ENCODE results near the gene PPP2R2B.

- no peak for TF ChIP-seq CTCF (IDR thresholded peaks at IDR 0.05 in 2 of 3, conservative IDR thresholded peaks at IDR 0.05 in 1 of 3; ENCODE audit: borderline replicate concordance in 1 of 3, insufficient read depth in 1 of 3, low read depth in 2 of 3, low read length in 2 of 3)
- TF ChIP-seq POLR2AphosphoS5 (IDR thresholded peaks at IDR 0.05; ENCODE audit: low read depth, low read length), result no peak
- TF ChIP-seq EZH2 (IDR thresholded peaks at IDR 0.05), result no peak
- TF ChIP-seq POLR2A (IDR thresholded peaks at IDR 0.05; ENCODE audit: borderline replicate concordance, extremely low read depth, insufficient read depth, insufficient read length), result no peak
- no peak for TF ChIP-seq SP1 (IDR thresholded peaks at IDR 0.05; ENCODE audit: low read depth)
- TF ChIP-seq JUND (IDR thresholded peaks at IDR 0.05), result no peak
- no peak for TF ChIP-seq EZH2phosphoT487 (IDR thresholded peaks at IDR 0.05; ENCODE audit: borderline replicate concordance)
Measured at GRCh38 chr5:146584750-146585149, 293.8 kb downstream of the PPP2R2B start.
